Left ventricle myocardium inferior (tissue), 1 donor: ENCODE measurements around the gene DUOXA2. TPM values are rescaled to one million over a fixed set of nuclear protein-coding genes. Genes with fewer than 3 reads are reported as not detected.
A peak's percentile ranks its signal among the peaks of the same experiment; 100 is the strongest.

Experiments used
- DNase-seq: peaks from one replicate; pipeline ENCODE4 v3.0.0-alpha.2; 2020
- H3K27ac ChIP-seq: fragments of 200-600 bp; replicated peaks from 2 replicates; pipeline ENCODE4 v1.8.0; 2021
- H3K27me3 ChIP-seq: fragments of 200-600 bp; 2 replicates; pipeline ENCODE4 v1.8.0; 2021; ENCODE audit warnings: low read depth
- H3K36me3 ChIP-seq: fragments of 200-600 bp; 2 replicates; pipeline ENCODE4 v1.8.0; 2021
- H3K4me1 ChIP-seq: fragments of 200-600 bp; 2 replicates; pipeline ENCODE4 v1.8.0; 2021
- H3K4me3 ChIP-seq: fragments of 200-600 bp; 2 replicates; pipeline ENCODE4 v1.8.0; 2021; ENCODE audit warnings: mild to moderate bottlenecking, moderate library complexity
- H3K9me3 ChIP-seq: fragments of 200-600 bp; replicated peaks from 2 replicates; pipeline ENCODE4 v1.8.0; 2021
- CTCF ChIP-seq: fragments of 200-600 bp; IDR thresholded peaks from 2 replicates; pipeline ENCODE4 v1.8.0; 2021; ENCODE audit warnings: antibody characterized with exemption, mild to moderate bottlenecking, borderline replicate concordance
- intact Hi-C: fragments of 100-400 bp; cut with micrococcal nuclease; formaldehyde crosslinking; loops from one replicate; pipeline ENCODE4 v1.11.0; 2022
- total RNA-seq: library from RNA; stranded (reverse); fragmentation: NEBNext Ultra II Directional; extraction: Animal tissue kit (Norgen Biotek cat#: 25700); gene quantifications from one replicate; pipeline ENCODE4 v1.2.1, GENCODE V29; 2021
- donor health status: DM: no; HTN: yes; CAD: no; lungs with severe emphysema.

Gene DUOXA2
- total RNA-seq, 1 donor from 2014 or later, result not detected

- peaks cover 39% of the 10 kb centered on the region for H3K4me1 ChIP-seq
- intact Hi-C loops, result loop anchor here (5.0 kb wide), 1 partner anchor 234 kb away; no protein-coding TSS in a partner anchor
- H3K27me3 ChIP-seq, result no peaks in the 10 kb centered on the region
- H3K9me3 ChIP-seq, result no peaks in the 10 kb centered on the region
- H3K36me3 ChIP-seq, result no peaks in the 10 kb centered on the region
- TF ChIP-seq CTCF, result no peak
- H3K27ac ChIP-seq, result no peak overlapping the region
- no peak overlapping the region for H3K4me3 ChIP-seq
- no peak for DNase-seq
Measured at GRCh38 chr15:45163508-45163856, 49.4 kb downstream of the DUOXA2 start.

DNA sequence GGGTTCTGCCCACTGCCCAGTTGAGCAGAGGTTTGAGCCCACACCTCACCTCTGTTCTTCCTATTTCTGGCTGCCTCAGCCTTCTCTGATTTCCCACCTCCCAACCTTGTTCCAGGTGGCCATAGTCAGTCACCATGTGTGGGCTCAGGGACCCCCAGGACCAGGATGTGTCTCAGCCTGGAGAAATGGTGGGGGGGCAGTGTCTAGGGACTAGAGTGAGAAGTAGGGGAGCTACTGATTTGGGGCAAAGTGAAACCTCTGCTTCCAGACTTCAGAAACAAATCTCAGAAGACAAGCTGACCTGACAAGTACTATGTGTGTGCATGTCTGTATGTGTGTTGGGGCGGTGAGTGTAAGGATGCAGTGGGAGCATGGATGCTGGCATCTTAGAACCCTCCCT, 50.8 kb downstream of the DUOXA2 start:
- Histone ChIP-seq H3K27ac (no peak overlapping the region), H3K36me3 (no peaks in the 10 kb centered on the region), H3K27me3 (no peaks in the 10 kb centered on the region), H3K4me1 (peaks cover 39% of the 10 kb centered on the region), H3K9me3 (no peaks in the 10 kb centered on the region), H3K4me3 (no peak overlapping the region)
- intact Hi-C loops, result loop anchor here (5.0 kb wide), 1 partner anchor 232 kb away; no protein-coding TSS in a partner anchor
- no peak for DNase-seq
- TF ChIP-seq CTCF, result no peak

DNA sequence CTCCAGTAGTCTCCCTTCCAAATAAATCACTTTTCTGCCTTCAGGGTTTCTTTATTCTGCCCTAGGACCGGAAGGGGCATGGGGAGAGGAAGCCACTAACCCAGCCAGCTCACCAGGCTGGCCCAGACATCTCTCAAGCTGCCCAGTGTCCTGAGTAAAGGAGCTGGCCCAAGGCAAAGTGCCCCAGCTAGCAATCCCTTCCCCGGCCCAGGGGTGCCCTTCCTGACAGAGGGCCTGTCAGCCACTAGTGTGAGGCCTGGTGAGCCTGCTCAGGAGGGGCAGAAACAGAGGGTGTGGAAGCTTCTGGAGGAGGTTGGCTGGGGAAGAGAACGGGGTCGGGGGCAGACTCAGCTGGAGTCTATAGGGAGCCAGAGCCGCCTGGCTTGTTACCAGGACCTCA, 51.4 kb downstream of the DUOXA2 start:
- Histone ChIP-seq H3K36me3 (no peaks in the 10 kb centered on the region), H3K9me3 (no peaks in the 10 kb centered on the region), H3K4me1 (peaks cover 39% of the 10 kb centered on the region), H3K27ac (peak overlapping the region; percentile 95), H3K27me3 (no peaks in the 10 kb centered on the region), H3K4me3 (peak overlapping the region; percentile 70)
- DNase-seq, result no peak
- TF ChIP-seq CTCF, result no peak
- intact Hi-C loops, result no loop called here

DNA sequence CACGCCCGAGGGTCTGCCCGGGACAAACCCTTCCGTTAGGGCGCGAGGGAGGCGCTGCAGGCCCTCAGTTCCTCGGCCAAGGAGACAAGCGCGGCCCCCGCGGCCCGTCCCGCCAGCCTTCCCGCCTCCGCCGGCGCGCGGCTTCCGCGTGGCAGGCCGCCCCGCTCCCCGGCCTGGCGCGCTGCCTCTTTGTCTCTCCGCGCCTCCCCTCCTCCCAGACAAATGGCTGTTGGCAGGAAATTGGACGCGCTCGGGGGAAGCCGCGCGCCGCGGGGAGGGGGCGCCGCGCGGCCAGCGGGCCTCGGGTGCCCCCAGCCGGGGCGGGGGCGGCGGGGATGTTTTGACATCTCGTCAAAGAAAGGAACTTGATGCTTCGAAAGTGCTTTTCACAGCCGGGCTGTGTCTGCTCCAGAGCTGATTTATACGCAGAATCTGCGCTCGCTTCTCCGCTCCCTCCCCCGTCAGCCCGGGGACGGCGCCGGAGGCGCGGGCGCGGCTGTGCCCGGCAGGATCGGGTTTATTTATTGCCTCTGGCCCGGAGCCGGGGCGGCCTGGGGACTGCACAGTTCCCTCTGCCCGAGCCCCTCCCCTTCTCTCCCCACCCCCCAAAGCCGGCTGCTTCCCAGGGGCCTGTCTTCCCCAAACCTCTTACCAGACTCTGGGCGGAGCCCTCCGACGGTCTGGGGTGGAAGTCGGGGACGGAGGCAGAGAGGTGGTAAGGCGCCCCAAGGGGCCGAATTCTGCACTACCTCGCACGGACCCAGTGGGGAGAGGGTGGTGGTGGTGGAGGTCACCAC, 52.9 kb downstream of the DUOXA2 start:
- peak; percentile 77 for TF ChIP-seq CTCF
- Histone ChIP-seq H3K27ac (peak overlapping the region; percentile 95), H3K27me3 (no peaks in the 10 kb centered on the region), H3K36me3 (no peaks in the 10 kb centered on the region), H3K4me1 (peaks cover 39% of the 10 kb centered on the region), H3K4me3 (peak overlapping the region; percentile 70), H3K9me3 (no peaks in the 10 kb centered on the region)
- intact Hi-C loops, result no loop called here
- DNase-seq, result peak; percentile 86

- TF ChIP-seq CTCF, result no peak
- Histone ChIP-seq H3K9me3 (no peaks in the 10 kb centered on the region), H3K27ac (peak overlapping the region; percentile 95), H3K4me1 (peaks cover 34% of the 10 kb centered on the region), H3K36me3 (no peaks in the 10 kb centered on the region), H3K4me3 (peak overlapping the region; percentile 70), H3K27me3 (no peaks in the 10 kb centered on the region)
- no peak for DNase-seq
- intact Hi-C loops, result no loop called here
Measured at GRCh38 chr15:45167631-45168205, 53.6 kb downstream of the DUOXA2 start.

Other genes starting within 250 kb of the DUOXA2 start
- not detected for gene TERB2, start 157.6 kb upstream of the DUOXA2 start, total RNA-seq
- gene SORD, start 91.1 kb upstream of the DUOXA2 start, total RNA-seq, result 13.6 TPM
- gene DUOX2, start 154 bp upstream of the DUOXA2 start, total RNA-seq, result 0.05 TPM
- 0.30 TPM for gene DUOXA1, start 15.6 kb downstream of the DUOXA2 start, total RNA-seq
- gene DUOX1, start 15.7 kb downstream of the DUOXA2 start, total RNA-seq, result 0.80 TPM
- gene SHF, start 73.6 kb downstream of the DUOXA2 start, total RNA-seq, result 4.4 TPM
- not detected for gene SLC28A2, start 137.9 kb downstream of the DUOXA2 start, total RNA-seq